Endothelial cell (in vitro differentiated cells): Measurements from ENCODE around the gene PRR7. TPM values are rescaled to one million over a fixed set of nuclear protein-coding genes. Genes with fewer than 3 reads are reported as not detected.

Experiments
- DNase-seq: peaks from one replicate; pipeline ENCODE4 v3.0.0; 2021; ENCODE audit warnings: low spot score
- H3K27ac Mint-ChIP-seq: one replicate; pipeline ENCODE4 v1.8.0; 2021; ENCODE audit warnings: mixed read lengths, inconsistent platforms; ENCODE audit not compliant: unreplicated experiment
- H3K27me3 Mint-ChIP-seq: one replicate; pipeline ENCODE4 v1.8.0; 2021; ENCODE audit warnings: mild to moderate bottlenecking, moderate library complexity, mixed read lengths, inconsistent platforms; ENCODE audit not compliant: unreplicated experiment
- H3K36me3 Mint-ChIP-seq: one replicate; pipeline ENCODE4 v1.8.0; 2021; ENCODE audit warnings: mild to moderate bottlenecking, low read depth, mixed read lengths, inconsistent platforms; ENCODE audit not compliant: unreplicated experiment
- H3K4me1 Mint-ChIP-seq: one replicate; pipeline ENCODE4 v1.8.0; 2021; ENCODE audit warnings: mild to moderate bottlenecking, mixed read lengths, inconsistent platforms; ENCODE audit not compliant: unreplicated experiment
- H3K4me3 Mint-ChIP-seq: one replicate; pipeline ENCODE4 v1.8.0; 2021; ENCODE audit warnings: mild to moderate bottlenecking, mixed read lengths, inconsistent platforms; ENCODE audit not compliant: unreplicated experiment
- H3K9me3 Mint-ChIP-seq: one replicate; pipeline ENCODE4 v1.8.0; 2021; ENCODE audit warnings: mixed read lengths, inconsistent platforms; ENCODE audit not compliant: unreplicated experiment
- CTCF ChIP-seq: fragments of 200-600 bp; sonication (generic); IDR thresholded peaks from one replicate; pipeline ENCODE4 v1.5.0; 2021; ENCODE audit warnings: antibody characterized with exemption; ENCODE audit not compliant: unreplicated experiment
- total RNA-seq: library from RNA; stranded (reverse); fragmentation: NEBNext Ultra II Directional; extraction: Animal tissue kit (Norgen Biotek cat#: 25700); gene quantifications from one replicate; pipeline ENCODE4 v1.2.1, GENCODE V29; 2021; ENCODE audit not compliant: unreplicated experiment

Gene PRR7
- total RNA-seq, 1 donor from 2014 or later = 0.97 TPM

DNA sequence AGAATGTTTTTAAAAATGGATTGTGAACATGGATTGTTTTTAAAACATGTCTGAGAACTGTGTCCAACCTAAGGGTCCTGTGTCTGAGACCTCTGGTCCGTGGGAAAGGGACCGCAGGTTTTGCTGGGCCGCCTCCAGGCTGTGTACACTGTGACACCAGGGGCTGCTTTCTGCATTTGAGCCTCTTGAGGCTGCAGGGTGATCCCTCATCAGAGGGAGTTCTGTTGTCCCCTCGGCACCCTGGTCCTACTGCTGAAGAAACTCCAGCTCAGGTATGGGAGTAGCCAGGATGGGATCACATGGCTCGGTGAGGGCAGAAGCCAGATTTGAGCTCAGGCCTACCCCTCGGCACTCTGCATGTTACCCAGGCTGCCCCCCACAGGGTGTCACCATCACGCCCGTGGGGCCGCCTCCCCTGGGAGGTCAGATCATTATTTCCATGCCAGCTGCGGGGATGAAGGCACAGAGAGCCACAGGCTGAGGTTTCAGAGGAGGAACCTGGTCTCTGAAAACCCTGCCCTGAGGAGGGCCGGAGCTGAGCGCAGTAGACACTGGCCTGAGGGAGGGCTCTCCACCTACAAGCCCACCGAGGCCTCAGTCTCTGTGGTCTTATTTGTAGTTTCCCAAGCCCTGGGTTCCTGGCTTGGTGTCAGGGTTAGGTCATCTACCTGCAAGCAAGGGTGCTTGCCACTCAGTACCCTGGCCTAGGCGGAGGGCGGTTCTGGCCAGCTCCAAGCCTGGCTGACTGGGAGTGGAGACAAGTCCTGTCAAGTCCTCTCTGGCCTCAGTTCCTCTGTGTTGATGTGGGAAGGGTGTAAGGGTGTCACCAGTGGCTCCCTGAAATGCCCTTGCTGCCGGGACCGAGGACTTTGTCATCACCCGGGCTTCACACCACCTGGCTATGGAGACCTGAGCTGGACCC lies 2.8 kb downstream of the PRR7 start:
- Mint-ChIP-seq H3K9me3 (no peaks in the 10 kb centered on the region), H3K27ac (no peak overlapping the region), H3K4me3 (no peak overlapping the region), H3K4me1 (peaks cover 12% of the 10 kb centered on the region), H3K36me3 (peaks cover 7% of the 10 kb centered on the region), H3K27me3 (peaks cover 36% of the 10 kb centered on the region)
- TF ChIP-seq CTCF = no peak
- DNase-seq = no peak

- no peaks in the 10 kb centered on the region for H3K9me3 Mint-ChIP-seq
- DNase-seq = no peak
- no peak overlapping the region for H3K4me3 Mint-ChIP-seq
- H3K27ac Mint-ChIP-seq = peak overlapping the region; percentile 13
- peaks cover 7% of the 10 kb centered on the region for H3K36me3 Mint-ChIP-seq
- H3K4me1 Mint-ChIP-seq = peaks cover 10% of the 10 kb centered on the region
- H3K27me3 Mint-ChIP-seq = peaks cover 26% of the 10 kb centered on the region
- TF ChIP-seq CTCF = no peak
Observed at GRCh38 chr5:177450667-177451424, 4.2 kb downstream of the PRR7 start.

DNA sequence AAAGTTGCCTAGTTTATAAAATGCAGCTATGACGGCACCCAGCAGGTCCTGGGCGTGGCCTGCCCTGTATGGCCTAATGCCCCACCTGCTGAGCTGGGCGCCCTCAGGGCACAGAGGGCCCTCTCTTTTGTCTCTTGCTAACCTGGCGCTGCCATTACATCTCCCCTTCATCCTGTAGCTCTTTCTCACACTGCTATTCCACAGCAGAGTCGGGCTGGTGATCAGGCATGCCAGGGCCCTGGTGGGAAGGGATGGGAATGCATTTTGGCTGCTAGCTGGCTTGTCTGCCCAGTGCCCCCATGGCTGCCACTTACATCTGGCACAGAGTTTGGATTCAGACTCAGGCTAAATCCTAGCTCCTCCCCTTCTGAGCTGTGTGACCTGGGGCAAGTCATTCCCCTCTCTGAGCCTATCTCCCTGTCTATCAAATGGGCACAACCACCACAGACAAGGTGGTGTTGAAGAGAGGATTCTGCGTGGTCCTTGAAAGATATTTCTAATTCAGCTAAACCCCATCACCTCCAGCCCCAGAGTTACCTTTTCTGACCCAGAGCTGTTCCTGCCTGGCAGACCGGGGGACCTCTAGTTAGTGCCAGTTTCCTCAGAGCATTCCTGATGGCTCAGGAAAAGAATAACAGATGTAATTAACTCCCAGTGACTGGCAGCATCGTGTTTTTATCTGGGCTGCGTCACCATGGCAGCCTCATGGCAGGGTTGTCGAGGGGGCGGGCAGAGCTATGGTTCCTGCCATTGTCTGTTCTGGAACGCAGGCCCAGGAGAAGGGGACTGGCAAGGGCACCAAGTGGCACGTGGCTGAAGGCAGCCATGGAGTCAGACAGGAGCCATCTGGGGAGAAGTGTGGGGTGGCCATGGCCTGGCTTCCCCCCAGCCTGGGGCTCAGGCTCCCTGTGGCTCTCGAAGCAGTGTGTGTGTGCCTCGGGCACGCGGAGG lies 6.3 kb downstream of the PRR7 start:
- no peak for TF ChIP-seq CTCF
- Mint-ChIP-seq H3K27me3 (peaks cover 24% of the 10 kb centered on the region), H3K36me3 (peaks cover 10% of the 10 kb centered on the region), H3K9me3 (no peaks in the 10 kb centered on the region), H3K4me1 (peaks cover 11% of the 10 kb centered on the region), H3K27ac (no peak overlapping the region), H3K4me3 (no peak overlapping the region)
- DNase-seq = no peak

DNA sequence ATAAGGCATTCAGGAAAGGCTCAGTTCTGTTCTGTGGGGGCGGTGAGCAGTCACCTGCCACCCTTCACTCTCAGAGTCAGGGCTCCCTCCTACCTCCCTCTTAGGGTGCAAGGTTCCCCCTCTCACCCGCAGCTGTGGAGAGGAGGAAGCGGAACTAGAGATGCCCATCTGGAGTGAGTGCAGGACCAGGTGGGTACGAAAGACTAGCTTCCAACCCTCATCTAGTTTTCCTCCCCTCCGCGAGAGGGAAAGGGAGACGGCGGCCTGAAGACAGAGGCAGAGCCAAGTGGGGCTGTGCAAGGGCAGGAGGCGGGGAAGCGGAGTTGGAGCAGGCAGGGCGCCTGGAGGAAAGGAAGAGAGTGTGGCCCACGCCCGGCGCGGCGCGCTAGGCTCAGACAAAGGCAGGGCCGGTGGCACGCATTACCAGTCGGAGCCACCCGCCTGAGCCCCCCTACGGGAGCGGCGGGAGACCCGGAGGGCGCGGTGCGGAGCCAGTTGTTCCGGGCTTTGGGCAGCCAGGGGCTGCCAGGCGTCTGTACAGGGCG lies 7.3 kb downstream of the PRR7 start:
- peaks cover 3% of the 10 kb centered on the region for H3K36me3 Mint-ChIP-seq

More for the DNA sequence above, 7.3 kb downstream of the PRR7 start:
- no peaks in the 10 kb centered on the region for H3K9me3 Mint-ChIP-seq
- H3K27me3 Mint-ChIP-seq = peaks cover 24% of the 10 kb centered on the region
- DNase-seq = no peak
- TF ChIP-seq CTCF = no peak
- H3K27ac Mint-ChIP-seq = no peak overlapping the region
- peaks cover 7% of the 10 kb centered on the region for H3K4me1 Mint-ChIP-seq
- H3K4me3 Mint-ChIP-seq = peak overlapping the region; percentile 80
